GM23338 (cell line): ENCODE data around the gene KIAA0040.

Experiments
- CREB1 ChIP-seq: fragments of 250-450 bp; sonication (Bioruptor Pico); IDR thresholded peaks from 2 replicates; pipeline ENCODE4 v1.5.0; 2020; ENCODE audit warnings: low read depth, mild to moderate bottlenecking, moderate library complexity
- CTCF ChIP-seq, 2 experiments: fragments of 200-600 bp in 1 of 2; sonication (generic) in 1 of 2; conservative IDR thresholded peaks; 2 replicates each; pipeline versions ENCODE4 v1.5.1 to v1.6.1; 2016 to 2017; ENCODE audit warnings: antibody characterized with exemption in 2 of 2, low read depth in 2 of 2, mild to moderate bottlenecking in 2 of 2, moderate library complexity in 1 of 2
- EZH2 ChIP-seq: fragments of 200-600 bp; sonication (generic); IDR thresholded peaks from one replicate; pipeline ENCODE4 v1.8.0; 2017; ENCODE audit warnings: antibody characterized with exemption, mild to moderate bottlenecking, low read depth; ENCODE audit not compliant: unreplicated experiment
- EZH2phosphoT487 ChIP-seq: fragments of 200-600 bp; sonication (generic); IDR thresholded peaks from one replicate; pipeline ENCODE4 v1.8.1; 2018; ENCODE audit warnings: antibody characterized with exemption; ENCODE audit not compliant: unreplicated experiment
- JUNB ChIP-seq: IDR thresholded peaks from one replicate; pipeline ENCODE4 v1.6.1; 2016; ENCODE audit warnings: antibody characterized with exemption; ENCODE audit not compliant: unreplicated experiment
- POLR2AphosphoS5 ChIP-seq: IDR thresholded peaks from 2 replicates; pipeline ENCODE4 v1.6.1; 2016; ENCODE audit warnings: antibody characterized with exemption, low read depth
- STAT1 ChIP-seq: IDR thresholded peaks from one replicate; pipeline ENCODE4 v1.6.1; 2016; ENCODE audit warnings: antibody characterized with exemption; ENCODE audit not compliant: unreplicated experiment
- ZNF114 ChIP-seq: fragments of 250-450 bp; sonication (Bioruptor Pico); IDR thresholded peaks from 2 replicates; pipeline ENCODE4 v1.5.0; 2020; ENCODE audit warnings: mild to moderate bottlenecking, moderate library complexity
- ZNF331 ChIP-seq: fragments of 250-450 bp; sonication (Bioruptor Pico); IDR thresholded peaks from 2 replicates; pipeline ENCODE4 v1.5.0; 2020; ENCODE audit warnings: low read depth, mild to moderate bottlenecking, moderate library complexity
- TF ChIP-seq, protein P1 (sequence below): IDR thresholded peaks from one replicate; pipeline ENCODE4 v1.6.1; 2018; ENCODE audit warnings: antibody characterized with exemption; ENCODE audit not compliant: unreplicated experiment
- TF ChIP-seq, protein P2 (sequence below): IDR thresholded peaks from 2 replicates; pipeline ENCODE4 v1.6.1; 2016; ENCODE audit warnings: antibody characterized with exemption

- TF ChIP-seq CTCF (conservative IDR thresholded peaks at IDR 0.05; ENCODE audit: low read depth in 2 of 2) (no peak), EZH2 (no peak), CREB1 (CRISPR knock-in tag) (no peak), EZH2phosphoT487 (no peak), POLR2AphosphoS5 (no peak), ZNF114 (CRISPR knock-in tag) (no peak), ZNF331 (no peak), STAT1 (no peak), JUNB (no peak)
- TF ChIP-seq, protein P1, sequence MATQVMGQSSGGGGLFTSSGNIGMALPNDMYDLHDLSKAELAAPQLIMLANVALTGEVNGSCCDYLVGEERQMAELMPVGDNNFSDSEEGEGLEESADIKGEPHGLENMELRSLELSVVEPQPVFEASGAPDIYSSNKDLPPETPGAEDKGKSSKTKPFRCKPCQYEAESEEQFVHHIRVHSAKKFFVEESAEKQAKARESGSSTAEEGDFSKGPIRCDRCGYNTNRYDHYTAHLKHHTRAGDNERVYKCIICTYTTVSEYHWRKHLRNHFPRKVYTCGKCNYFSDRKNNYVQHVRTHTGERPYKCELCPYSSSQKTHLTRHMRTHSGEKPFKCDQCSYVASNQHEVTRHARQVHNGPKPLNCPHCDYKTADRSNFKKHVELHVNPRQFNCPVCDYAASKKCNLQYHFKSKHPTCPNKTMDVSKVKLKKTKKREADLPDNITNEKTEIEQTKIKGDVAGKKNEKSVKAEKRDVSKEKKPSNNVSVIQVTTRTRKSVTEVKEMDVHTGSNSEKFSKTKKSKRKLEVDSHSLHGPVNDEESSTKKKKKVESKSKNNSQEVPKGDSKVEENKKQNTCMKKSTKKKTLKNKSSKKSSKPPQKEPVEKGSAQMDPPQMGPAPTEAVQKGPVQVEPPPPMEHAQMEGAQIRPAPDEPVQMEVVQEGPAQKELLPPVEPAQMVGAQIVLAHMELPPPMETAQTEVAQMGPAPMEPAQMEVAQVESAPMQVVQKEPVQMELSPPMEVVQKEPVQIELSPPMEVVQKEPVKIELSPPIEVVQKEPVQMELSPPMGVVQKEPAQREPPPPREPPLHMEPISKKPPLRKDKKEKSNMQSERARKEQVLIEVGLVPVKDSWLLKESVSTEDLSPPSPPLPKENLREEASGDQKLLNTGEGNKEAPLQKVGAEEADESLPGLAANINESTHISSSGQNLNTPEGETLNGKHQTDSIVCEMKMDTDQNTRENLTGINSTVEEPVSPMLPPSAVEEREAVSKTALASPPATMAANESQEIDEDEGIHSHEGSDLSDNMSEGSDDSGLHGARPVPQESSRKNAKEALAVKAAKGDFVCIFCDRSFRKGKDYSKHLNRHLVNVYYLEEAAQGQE: no peak
- TF ChIP-seq, protein P2, sequence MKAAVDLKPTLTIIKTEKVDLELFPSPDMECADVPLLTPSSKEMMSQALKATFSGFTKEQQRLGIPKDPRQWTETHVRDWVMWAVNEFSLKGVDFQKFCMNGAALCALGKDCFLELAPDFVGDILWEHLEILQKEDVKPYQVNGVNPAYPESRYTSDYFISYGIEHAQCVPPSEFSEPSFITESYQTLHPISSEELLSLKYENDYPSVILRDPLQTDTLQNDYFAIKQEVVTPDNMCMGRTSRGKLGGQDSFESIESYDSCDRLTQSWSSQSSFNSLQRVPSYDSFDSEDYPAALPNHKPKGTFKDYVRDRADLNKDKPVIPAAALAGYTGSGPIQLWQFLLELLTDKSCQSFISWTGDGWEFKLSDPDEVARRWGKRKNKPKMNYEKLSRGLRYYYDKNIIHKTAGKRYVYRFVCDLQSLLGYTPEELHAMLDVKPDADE: no peak
Observed at GRCh38 chr1:175167861-175168260, 24.7 kb downstream of the KIAA0040 start.
